ENCODE data around the gene EGR4. TPM values are rescaled to one million over a fixed set of nuclear protein-coding genes. Genes with fewer than 3 reads are reported as not detected.

Gene EGR4
- total and polyA plus RNA-seq, 4 donors, result 0.02 TPM; not detected in 3

- no peak overlapping the region for H3K27ac ChIP-seq (ENCODE audit: low read depth in 1 of 2, low read length in 2 of 2)
- H3K9me3 ChIP-seq (ENCODE audit: control insufficient read depth in 4 of 4, low read length in 3 of 4), result no peaks in the 10 kb centered on the region
- H3K27me3 ChIP-seq (ENCODE audit: control insufficient read depth in 4 of 4, insufficient read depth in 4 of 4, low read length in 3 of 4), result peaks cover 0 to 3% (median 0%) of the 10 kb centered on the region in 4 donors
- H3K4me1 ChIP-seq (ENCODE audit: control insufficient read depth in 4 of 4, insufficient read depth in 4 of 4, low read length in 3 of 4), result no peaks in the 10 kb centered on the region
- TF ChIP-seq TAF1 (conservative IDR thresholded peaks at IDR 0.05) (no peak), RAD21 (IDR thresholded peaks at IDR 0.05) (no peak), GABPA (IDR thresholded peaks at IDR 0.05 in 1 of 2, conservative IDR thresholded peaks at IDR 0.05 in 1 of 2) (no peak), JUND (IDR thresholded peaks at IDR 0.05) (no peak), FOXA2 (IDR thresholded peaks at IDR 0.05) (no peak), EGR1 (IDR thresholded peaks at IDR 0.05; ENCODE audit: low read depth in 2 of 2) (no peak), ATF3 (IDR thresholded peaks at IDR 0.05) (no peak), REST (IDR thresholded peaks at IDR 0.05) (no peak), FOXA1 (IDR thresholded peaks at IDR 0.05) (no peak), YY1 (IDR thresholded peaks at IDR 0.05) (no peak), NR2F2 (IDR thresholded peaks at IDR 0.05) (no peak), SP1 (IDR thresholded peaks at IDR 0.05) (no peak), RXRA (IDR thresholded peaks at IDR 0.05) (no peak), HNF4A (conservative IDR thresholded peaks at IDR 0.05) (no peak), HNF4G (IDR thresholded peaks at IDR 0.05) (no peak)
- TF ChIP-seq, protein P1, sequence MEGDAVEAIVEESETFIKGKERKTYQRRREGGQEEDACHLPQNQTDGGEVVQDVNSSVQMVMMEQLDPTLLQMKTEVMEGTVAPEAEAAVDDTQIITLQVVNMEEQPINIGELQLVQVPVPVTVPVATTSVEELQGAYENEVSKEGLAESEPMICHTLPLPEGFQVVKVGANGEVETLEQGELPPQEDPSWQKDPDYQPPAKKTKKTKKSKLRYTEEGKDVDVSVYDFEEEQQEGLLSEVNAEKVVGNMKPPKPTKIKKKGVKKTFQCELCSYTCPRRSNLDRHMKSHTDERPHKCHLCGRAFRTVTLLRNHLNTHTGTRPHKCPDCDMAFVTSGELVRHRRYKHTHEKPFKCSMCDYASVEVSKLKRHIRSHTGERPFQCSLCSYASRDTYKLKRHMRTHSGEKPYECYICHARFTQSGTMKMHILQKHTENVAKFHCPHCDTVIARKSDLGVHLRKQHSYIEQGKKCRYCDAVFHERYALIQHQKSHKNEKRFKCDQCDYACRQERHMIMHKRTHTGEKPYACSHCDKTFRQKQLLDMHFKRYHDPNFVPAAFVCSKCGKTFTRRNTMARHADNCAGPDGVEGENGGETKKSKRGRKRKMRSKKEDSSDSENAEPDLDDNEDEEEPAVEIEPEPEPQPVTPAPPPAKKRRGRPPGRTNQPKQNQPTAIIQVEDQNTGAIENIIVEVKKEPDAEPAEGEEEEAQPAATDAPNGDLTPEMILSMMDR (IDR thresholded peaks at IDR 0.05; ENCODE audit: low read depth, low read length, missing input control), result no peak
- TF ChIP-seq, protein P2, sequence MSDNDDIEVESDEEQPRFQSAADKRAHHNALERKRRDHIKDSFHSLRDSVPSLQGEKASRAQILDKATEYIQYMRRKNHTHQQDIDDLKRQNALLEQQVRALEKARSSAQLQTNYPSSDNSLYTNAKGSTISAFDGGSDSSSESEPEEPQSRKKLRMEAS (IDR thresholded peaks at IDR 0.05), result no peak
- TF ChIP-seq, protein P3, sequence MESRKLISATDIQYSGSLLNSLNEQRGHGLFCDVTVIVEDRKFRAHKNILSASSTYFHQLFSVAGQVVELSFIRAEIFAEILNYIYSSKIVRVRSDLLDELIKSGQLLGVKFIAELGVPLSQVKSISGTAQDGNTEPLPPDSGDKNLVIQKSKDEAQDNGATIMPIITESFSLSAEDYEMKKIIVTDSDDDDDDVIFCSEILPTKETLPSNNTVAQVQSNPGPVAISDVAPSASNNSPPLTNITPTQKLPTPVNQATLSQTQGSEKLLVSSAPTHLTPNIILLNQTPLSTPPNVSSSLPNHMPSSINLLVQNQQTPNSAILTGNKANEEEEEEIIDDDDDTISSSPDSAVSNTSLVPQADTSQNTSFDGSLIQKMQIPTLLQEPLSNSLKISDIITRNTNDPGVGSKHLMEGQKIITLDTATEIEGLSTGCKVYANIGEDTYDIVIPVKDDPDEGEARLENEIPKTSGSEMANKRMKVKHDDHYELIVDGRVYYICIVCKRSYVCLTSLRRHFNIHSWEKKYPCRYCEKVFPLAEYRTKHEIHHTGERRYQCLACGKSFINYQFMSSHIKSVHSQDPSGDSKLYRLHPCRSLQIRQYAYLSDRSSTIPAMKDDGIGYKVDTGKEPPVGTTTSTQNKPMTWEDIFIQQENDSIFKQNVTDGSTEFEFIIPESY (IDR thresholded peaks at IDR 0.05), result no peak
- no peaks in the 10 kb centered on the region for H3K36me3 ChIP-seq (ENCODE audit: control insufficient read depth in 4 of 4, insufficient read depth in 3 of 4, low read depth in 1 of 4, low read length in 3 of 4)
- no peak overlapping the region for H3K4me3 ChIP-seq (ENCODE audit: low read depth in 1 of 3, low read length in 3 of 3)
- H3K9ac ChIP-seq (ENCODE audit: low read depth in 1 of 2, low read length in 2 of 2), result no peak overlapping the region
- DNase-seq (ENCODE audit: low spot score), result no peak
- WGBS, result 70% methylated on average over 9 of the region's 9 CpGs
Observed at GRCh38 chr2:73307720-73308119, 14.4 kb upstream of the EGR4 start.

Data from liver (tissue), 9 donors.